Panc1 (cell line): ENCODE measurements around the gene NKX2-2. TPM values are rescaled to one million over a fixed set of nuclear protein-coding genes. Genes with fewer than 3 reads are reported as not detected.

Experiments
- ATAC-seq: fragments of 200-7000 bp; cut with Tn5 transposase; 2 replicates; pipeline ENCODE4 v1.9.1; 2020; ENCODE audit warnings: mild to moderate bottlenecking, moderate library complexity
- BruUV-seq: library from RNA; stranded (reverse); fragments of 400-500 nt; replicated peaks from 2 replicates; lab custom pipeline; 2021; lab: Mats Ljungman, UMichigan
- CTCF ChIA-PET: fragments of 300-600 bp; sonication (Branson Sonifier 250); formaldehyde crosslinking; loops from one replicate; lab custom pipeline; 2022; ENCODE audit warnings: antibody characterized with exemption; lab: Charles Lee
- POLR2A ChIA-PET: fragments of 300-600 bp; sonication (Branson Sonifier 250); formaldehyde crosslinking; loops from one replicate; lab custom pipeline; 2022; ENCODE audit warnings: antibody characterized with exemption; lab: Charles Lee
- DNase-seq: peaks from one replicate; pipeline ENCODE4 v3.0.0-alpha.2; 2010; ENCODE audit warnings: low read depth, low spot score
- H3K27ac ChIP-seq: 2 replicates; pipeline ENCODE4 v1.5.1; 2011; ENCODE audit warnings: mild to moderate bottlenecking, low read length, inconsistent platforms
- H3K27me3 ChIP-seq: fragments of 200-500 bp; sonication (Bioruptor generic); 2 replicates; pipeline ENCODE4 v1.6.0; 2014; ENCODE audit warnings: low read length, inconsistent platforms; ENCODE audit not compliant: control insufficient read depth, insufficient read depth
- H3K36me3 ChIP-seq: fragments of 200-500 bp; sonication (Bioruptor generic); 2 replicates; pipeline ENCODE4 v1.5.1; 2014; ENCODE audit warnings: inconsistent platforms, mild to moderate bottlenecking, low read length, moderate library complexity; ENCODE audit not compliant: control insufficient read depth, insufficient read depth
- H3K4me1 ChIP-seq: 2 replicates; pipeline ENCODE4 v1.5.1; 2011; ENCODE audit warnings: inconsistent platforms, mild to moderate bottlenecking, low read length, moderate library complexity; ENCODE audit not compliant: control insufficient read depth, insufficient read depth
- H3K4me3 ChIP-seq, 2 experiments: 2 replicates each; pipeline ENCODE4 v1.5.1; 2011 to 2012; ENCODE audit warnings: low read depth in 2 of 2, low read length in 2 of 2, mild to moderate bottlenecking in 2 of 2, inconsistent platforms in 1 of 2, moderate library complexity in 1 of 2
- H3K9me3 ChIP-seq: fragments of 200-500 bp; sonication (Bioruptor generic); 2 replicates; pipeline ENCODE4 v1.5.1; 2014; ENCODE audit warnings: low read depth, mild to moderate bottlenecking, inconsistent platforms, low read length, moderate library complexity; ENCODE audit not compliant: control insufficient read depth, insufficient read depth
- CTCF ChIP-seq: fragments of 450-650 bp; IDR thresholded peaks from 2 replicates; pipeline ENCODE4 v1.5.1; 2017; ENCODE audit warnings: mild to moderate bottlenecking
- POLR2AphosphoS5 ChIP-seq: IDR thresholded peaks from 2 replicates; pipeline ENCODE4 v1.6.1; 2012; ENCODE audit warnings: mild to moderate bottlenecking, low read depth, low read length, moderate library complexity
- SIN3A ChIP-seq: IDR thresholded peaks from 2 replicates; pipeline ENCODE4 v1.6.1; 2012; ENCODE audit warnings: low read depth, mild to moderate bottlenecking, low read length, moderate library complexity, borderline replicate concordance; ENCODE audit not compliant: insufficient read depth
- TCF7L2 ChIP-seq: IDR thresholded peaks from 2 replicates; pipeline ENCODE4 v1.6.1; 2011; ENCODE audit warnings: mild to moderate bottlenecking, low read depth, low read length, inconsistent platforms
- in situ Hi-C: cut with HindIII; loops from 2 replicates; pipeline ENCODE4 v1.10.0; 2016; ENCODE audit warnings: low sequenced_read_pairs, low pct_unique_long_range_greater_than_20kb
- intact Hi-C: fragments of 100-400 bp; cut with micrococcal nuclease; formaldehyde crosslinking; loops from one replicate; pipeline ENCODE4 v1.10.0; 2022; ENCODE audit not compliant: unreplicated experiment
- total RNA-seq: library from RNA; stranded (reverse); gene quantifications from one replicate; pipeline ENCODE4 v1.2.1, GENCODE V29; 2021; ENCODE audit not compliant: unreplicated experiment
- TF ChIP-seq, protein P1 (sequence below), 2 experiments: IDR thresholded peaks; 2 replicates each; pipeline ENCODE4 v1.6.1; 2011 to 2012; ENCODE audit warnings: low read depth in 2 of 2, control low read depth in 1 of 2, low read length in 1 of 2, mild to moderate bottlenecking in 1 of 2, moderate library complexity in 1 of 2; ENCODE audit not compliant: insufficient read depth in 1 of 2

The NKX2-2 gene
- total RNA-seq, 1 experiment from 2014 or later = not detected

- CTCF ChIA-PET = no interaction called here
- in situ Hi-C loops (no loop called here), intact Hi-C loops (no loop called here)
- Histone ChIP-seq H3K4me3 (no peak overlapping the region), H3K36me3 (no peaks in the 10 kb centered on the region), H3K9me3 (no peaks in the 10 kb centered on the region), H3K27me3 (peaks cover 4% of the 10 kb centered on the region), H3K4me1 (no peaks in the 10 kb centered on the region), H3K27ac (no peak overlapping the region)
- ATAC-seq = no peak
- POLR2A ChIA-PET = no interaction called here
- TF ChIP-seq, protein P1, sequence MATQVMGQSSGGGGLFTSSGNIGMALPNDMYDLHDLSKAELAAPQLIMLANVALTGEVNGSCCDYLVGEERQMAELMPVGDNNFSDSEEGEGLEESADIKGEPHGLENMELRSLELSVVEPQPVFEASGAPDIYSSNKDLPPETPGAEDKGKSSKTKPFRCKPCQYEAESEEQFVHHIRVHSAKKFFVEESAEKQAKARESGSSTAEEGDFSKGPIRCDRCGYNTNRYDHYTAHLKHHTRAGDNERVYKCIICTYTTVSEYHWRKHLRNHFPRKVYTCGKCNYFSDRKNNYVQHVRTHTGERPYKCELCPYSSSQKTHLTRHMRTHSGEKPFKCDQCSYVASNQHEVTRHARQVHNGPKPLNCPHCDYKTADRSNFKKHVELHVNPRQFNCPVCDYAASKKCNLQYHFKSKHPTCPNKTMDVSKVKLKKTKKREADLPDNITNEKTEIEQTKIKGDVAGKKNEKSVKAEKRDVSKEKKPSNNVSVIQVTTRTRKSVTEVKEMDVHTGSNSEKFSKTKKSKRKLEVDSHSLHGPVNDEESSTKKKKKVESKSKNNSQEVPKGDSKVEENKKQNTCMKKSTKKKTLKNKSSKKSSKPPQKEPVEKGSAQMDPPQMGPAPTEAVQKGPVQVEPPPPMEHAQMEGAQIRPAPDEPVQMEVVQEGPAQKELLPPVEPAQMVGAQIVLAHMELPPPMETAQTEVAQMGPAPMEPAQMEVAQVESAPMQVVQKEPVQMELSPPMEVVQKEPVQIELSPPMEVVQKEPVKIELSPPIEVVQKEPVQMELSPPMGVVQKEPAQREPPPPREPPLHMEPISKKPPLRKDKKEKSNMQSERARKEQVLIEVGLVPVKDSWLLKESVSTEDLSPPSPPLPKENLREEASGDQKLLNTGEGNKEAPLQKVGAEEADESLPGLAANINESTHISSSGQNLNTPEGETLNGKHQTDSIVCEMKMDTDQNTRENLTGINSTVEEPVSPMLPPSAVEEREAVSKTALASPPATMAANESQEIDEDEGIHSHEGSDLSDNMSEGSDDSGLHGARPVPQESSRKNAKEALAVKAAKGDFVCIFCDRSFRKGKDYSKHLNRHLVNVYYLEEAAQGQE (IDR thresholded peaks at IDR 0.05; ENCODE audit: insufficient read depth in 1 of 2, low read depth in 2 of 2, low read length in 1 of 2) = no peak
- TF ChIP-seq TCF7L2 (no peak), SIN3A (no peak), CTCF (no peak), POLR2AphosphoS5 (no peak)
- no peak for DNase-seq
- BruUV-seq = no TSS peak
These were observed 41.7 kb upstream of the NKX2-2 start for GRCh38 chr20:21555470-21556120.

DNA sequence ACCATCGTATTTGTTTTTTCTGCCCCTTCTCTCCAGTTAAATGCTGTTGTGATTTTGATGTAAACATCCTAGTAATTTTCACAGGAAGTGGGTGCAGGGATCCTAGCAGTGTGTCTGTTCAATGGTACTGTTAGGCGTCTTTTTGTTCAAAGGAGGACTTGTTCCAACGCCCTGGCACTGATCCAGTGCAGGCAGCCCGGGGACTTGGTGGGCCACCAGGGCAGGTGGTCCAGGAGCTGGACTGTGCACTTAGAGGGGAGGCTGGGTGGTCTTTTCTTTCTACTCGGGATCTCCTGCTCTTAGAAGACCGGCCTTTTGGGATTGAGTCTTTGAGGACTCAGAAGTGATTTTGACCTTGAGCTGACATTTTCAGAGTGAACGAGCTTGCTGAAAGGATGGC is 41.1 kb upstream of the NKX2-2 start:
- ChIA-PET POLR2A (no interaction called here), CTCF (no interaction called here)
- DNase-seq (no peak), ATAC-seq (no peak)
- in situ Hi-C loops (no loop called here), intact Hi-C loops (no loop called here)
- BruUV-seq = no TSS peak
- Histone ChIP-seq H3K4me1 (no peaks in the 10 kb centered on the region), H3K4me3 (no peak overlapping the region), H3K27ac (no peak overlapping the region), H3K27me3 (peaks cover 4% of the 10 kb centered on the region), H3K36me3 (no peaks in the 10 kb centered on the region), H3K9me3 (no peaks in the 10 kb centered on the region)
- TF ChIP-seq CTCF (no peak), SIN3A (no peak), TCF7L2 (no peak), POLR2AphosphoS5 (no peak)
- TF ChIP-seq, protein P1 (IDR thresholded peaks at IDR 0.05; ENCODE audit: insufficient read depth in 1 of 2, low read depth in 2 of 2, low read length in 1 of 2) = no peak
